ENCODE measurements around the gene PNLDC1.
"Not testable (repeated sequence)": the region's sequence is repeated elsewhere in the genome, so short reads cannot be mapped to it uniquely, and the experiment has no call there.

Gene PNLDC1

DNA sequence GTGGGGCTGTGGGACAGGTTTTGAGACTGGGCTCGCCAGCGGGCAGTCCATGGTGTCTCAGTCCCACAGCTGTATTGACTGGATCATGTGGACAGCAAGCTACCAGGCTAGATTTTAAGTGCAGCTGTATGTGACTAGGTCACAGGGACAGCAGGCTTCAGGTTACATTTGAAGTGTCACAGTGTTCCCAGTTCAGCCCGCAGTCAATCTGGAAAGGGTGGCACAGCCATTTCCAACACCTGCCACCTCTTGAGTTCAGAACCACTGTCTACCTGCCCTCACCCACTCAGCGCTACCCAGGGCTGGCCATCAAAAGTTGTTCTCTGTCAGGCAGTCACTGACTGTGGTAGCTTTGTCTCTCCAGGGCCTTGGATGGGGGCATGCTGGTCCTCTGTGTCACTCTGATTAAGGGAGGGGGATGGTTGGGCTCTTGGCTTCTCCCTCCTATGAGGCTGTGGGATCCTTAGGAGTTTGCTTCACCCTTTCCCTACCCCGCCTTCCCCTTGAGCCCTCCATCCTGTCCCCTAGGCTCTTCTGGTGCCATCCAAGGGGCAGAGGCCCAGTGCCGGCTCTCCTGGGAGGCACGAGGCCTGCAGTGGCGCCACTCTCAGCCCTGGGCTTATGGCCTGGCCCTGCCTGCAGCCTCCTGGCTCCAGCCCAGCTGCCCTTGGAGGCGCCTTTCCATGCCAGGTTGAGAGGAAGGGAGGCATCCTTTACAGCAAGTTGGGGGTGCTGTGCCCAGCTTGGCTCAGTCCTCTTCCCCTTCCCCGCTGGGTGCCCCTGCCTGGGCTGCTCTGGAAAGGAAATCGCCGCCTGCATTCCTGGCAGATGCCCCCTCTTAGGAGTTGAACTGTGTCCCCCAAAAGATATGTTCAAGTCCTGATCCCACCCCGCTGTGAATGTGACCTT, 44.9 kb downstream of the PNLDC1 start:
- Histone ChIP-seq H3K36me3 (no peaks in the 10 kb centered on the region), H3K27me3 (no peaks in the 10 kb centered on the region), H3K4me1 (no peaks in the 10 kb centered on the region), H3K9me3 (no peaks in the 10 kb centered on the region), H3K4me3 (ENCODE audit: low read depth, low read length) (no peak overlapping the region)
- DNase-seq, result no peak
- TF ChIP-seq, protein P1, sequence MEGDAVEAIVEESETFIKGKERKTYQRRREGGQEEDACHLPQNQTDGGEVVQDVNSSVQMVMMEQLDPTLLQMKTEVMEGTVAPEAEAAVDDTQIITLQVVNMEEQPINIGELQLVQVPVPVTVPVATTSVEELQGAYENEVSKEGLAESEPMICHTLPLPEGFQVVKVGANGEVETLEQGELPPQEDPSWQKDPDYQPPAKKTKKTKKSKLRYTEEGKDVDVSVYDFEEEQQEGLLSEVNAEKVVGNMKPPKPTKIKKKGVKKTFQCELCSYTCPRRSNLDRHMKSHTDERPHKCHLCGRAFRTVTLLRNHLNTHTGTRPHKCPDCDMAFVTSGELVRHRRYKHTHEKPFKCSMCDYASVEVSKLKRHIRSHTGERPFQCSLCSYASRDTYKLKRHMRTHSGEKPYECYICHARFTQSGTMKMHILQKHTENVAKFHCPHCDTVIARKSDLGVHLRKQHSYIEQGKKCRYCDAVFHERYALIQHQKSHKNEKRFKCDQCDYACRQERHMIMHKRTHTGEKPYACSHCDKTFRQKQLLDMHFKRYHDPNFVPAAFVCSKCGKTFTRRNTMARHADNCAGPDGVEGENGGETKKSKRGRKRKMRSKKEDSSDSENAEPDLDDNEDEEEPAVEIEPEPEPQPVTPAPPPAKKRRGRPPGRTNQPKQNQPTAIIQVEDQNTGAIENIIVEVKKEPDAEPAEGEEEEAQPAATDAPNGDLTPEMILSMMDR (IDR thresholded peaks at IDR 0.05; ENCODE audit: low read depth, low read length), result no peak

DNA sequence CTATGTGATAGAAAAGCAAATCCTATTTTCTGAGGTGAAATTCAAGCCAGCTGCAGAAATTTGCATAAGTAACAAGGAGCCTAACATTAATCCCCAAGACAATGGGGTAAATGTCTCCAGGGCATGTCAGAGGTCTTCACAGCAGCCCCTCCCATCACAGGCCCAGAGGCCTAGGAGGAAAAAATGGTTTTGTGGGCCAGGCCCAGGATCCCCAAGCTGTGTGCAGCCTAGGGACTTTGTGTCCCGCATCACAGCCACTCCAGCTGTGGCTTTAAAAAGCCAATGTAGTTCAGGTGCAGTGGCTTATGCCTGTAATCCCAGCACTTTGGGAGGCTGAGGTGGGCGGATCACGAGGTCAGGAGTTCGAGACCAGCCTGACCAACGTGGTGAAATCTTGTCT, 48.5 kb downstream of the PNLDC1 start:
- not testable (repeated sequence) for H3K4me3 ChIP-seq (ENCODE audit: low read depth, low read length); DNase-seq; H3K27me3 ChIP-seq; H3K9me3 ChIP-seq; H3K36me3 ChIP-seq; H3K4me1 ChIP-seq

DNA sequence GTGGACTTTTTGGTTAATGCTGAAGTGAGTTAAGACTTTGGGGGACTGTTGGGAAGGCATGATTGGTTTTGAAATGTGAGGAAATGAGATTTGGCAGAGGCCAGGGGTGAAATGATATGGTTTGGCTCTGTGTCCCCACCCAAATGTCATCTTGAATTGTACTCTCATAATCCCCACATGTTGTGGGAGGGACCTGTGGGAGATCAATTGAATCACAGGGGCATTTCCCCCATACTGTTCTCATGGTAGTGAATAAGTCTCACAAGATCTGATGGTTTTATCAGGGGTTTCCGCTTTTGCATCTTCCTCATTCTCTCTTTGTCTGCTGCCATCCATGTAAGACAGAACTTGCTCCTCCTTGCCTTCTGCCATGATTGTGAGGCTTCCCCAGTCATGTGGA, 49.8 kb downstream of the PNLDC1 start:
- H3K4me3 ChIP-seq (ENCODE audit: low read depth, low read length); H3K36me3 ChIP-seq; DNase-seq; H3K9me3 ChIP-seq; H3K27me3 ChIP-seq; H3K4me1 ChIP-seq: not testable (repeated sequence)

- no peak for DNase-seq
- Histone ChIP-seq H3K36me3 (no peaks in the 10 kb centered on the region), H3K4me3 (ENCODE audit: low read depth, low read length) (no peak overlapping the region), H3K9me3 (no peaks in the 10 kb centered on the region), H3K27me3 (no peaks in the 10 kb centered on the region), H3K4me1 (no peaks in the 10 kb centered on the region)
- TF ChIP-seq, protein P1 (IDR thresholded peaks at IDR 0.05; ENCODE audit: low read depth, low read length), result peak; percentile 42
Observed at GRCh38 chr6:159852877-159853276, 52.8 kb downstream of the PNLDC1 start.

DNA sequence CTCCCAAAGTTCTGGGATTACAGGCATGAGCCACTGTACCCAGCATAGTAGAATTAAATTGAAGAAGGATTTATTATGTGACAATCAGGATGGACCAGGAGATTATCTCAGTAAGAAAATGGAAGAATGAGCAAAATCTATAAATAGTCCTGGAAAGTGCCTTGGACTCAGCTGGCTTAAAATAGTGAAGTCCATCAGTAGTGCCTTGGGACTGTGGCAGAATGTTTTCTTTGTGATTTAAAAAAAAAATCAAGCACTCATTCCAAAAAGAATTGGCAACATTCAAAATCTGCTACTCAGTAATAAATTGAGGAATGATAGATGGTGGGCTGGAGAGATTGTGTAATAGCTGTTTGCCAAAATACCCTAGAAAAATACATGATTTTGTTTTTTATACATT, 53.7 kb downstream of the PNLDC1 start:
- Histone ChIP-seq H3K27me3 (no peaks in the 10 kb centered on the region), H3K36me3 (no peaks in the 10 kb centered on the region), H3K4me3 (ENCODE audit: low read depth, low read length) (no peak overlapping the region), H3K4me1 (no peaks in the 10 kb centered on the region), H3K9me3 (no peaks in the 10 kb centered on the region)
- DNase-seq, result no peak
- TF ChIP-seq, protein P1 (IDR thresholded peaks at IDR 0.05; ENCODE audit: low read depth, low read length), result no peak

- Histone ChIP-seq H3K36me3 (no peaks in the 10 kb centered on the region), H3K4me1 (no peaks in the 10 kb centered on the region), H3K27me3 (no peaks in the 10 kb centered on the region), H3K4me3 (ENCODE audit: low read depth, low read length) (no peak overlapping the region), H3K9me3 (no peaks in the 10 kb centered on the region)
- TF ChIP-seq, protein P1 (IDR thresholded peaks at IDR 0.05; ENCODE audit: low read depth, low read length), result no peak
- no peak for DNase-seq
Observed at GRCh38 chr6:159854959-159855358, 54.9 kb downstream of the PNLDC1 start.

GRCh38 chr6:159858259-159858658, 58.2 kb downstream of the PNLDC1 start:
- Histone ChIP-seq H3K4me1 (no peaks in the 10 kb centered on the region), H3K4me3 (ENCODE audit: low read depth, low read length) (no peak overlapping the region), H3K36me3 (no peaks in the 10 kb centered on the region), H3K27me3 (peaks cover 6% of the 10 kb centered on the region; the same call in 1 of the 2 replicates), H3K9me3 (no peaks in the 10 kb centered on the region)
- TF ChIP-seq, protein P1 (IDR thresholded peaks at IDR 0.05; ENCODE audit: low read depth, low read length), result no peak
- DNase-seq, result no peak

All from BE2C (cell line).